ENCODE results near the gene LSM14A.

DNA sequence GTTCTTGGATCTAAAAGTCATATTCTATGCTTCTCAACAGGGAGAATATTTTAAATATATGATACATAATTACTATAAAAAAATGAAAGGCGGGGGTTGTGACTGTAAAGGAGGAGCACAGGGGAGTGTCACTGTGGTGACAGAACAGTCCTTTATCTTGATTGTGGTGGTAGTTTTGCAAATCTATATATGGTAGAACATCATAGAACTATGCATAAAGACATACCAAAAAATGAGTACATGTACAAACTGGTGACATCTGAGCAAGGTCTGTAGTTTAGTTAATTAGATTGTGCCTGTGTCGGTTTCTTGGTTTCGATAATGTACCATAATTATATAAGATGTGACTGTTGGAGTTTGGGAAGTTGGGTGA lies 43.3 kb downstream of the LSM14A start:
- TF ChIP-seq, protein P1, sequence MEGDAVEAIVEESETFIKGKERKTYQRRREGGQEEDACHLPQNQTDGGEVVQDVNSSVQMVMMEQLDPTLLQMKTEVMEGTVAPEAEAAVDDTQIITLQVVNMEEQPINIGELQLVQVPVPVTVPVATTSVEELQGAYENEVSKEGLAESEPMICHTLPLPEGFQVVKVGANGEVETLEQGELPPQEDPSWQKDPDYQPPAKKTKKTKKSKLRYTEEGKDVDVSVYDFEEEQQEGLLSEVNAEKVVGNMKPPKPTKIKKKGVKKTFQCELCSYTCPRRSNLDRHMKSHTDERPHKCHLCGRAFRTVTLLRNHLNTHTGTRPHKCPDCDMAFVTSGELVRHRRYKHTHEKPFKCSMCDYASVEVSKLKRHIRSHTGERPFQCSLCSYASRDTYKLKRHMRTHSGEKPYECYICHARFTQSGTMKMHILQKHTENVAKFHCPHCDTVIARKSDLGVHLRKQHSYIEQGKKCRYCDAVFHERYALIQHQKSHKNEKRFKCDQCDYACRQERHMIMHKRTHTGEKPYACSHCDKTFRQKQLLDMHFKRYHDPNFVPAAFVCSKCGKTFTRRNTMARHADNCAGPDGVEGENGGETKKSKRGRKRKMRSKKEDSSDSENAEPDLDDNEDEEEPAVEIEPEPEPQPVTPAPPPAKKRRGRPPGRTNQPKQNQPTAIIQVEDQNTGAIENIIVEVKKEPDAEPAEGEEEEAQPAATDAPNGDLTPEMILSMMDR (IDR thresholded peaks at IDR 0.05) = no peak
- TF ChIP-seq NPAS2 (CRISPR knock-in tag; IDR thresholded peaks at IDR 0.05; ENCODE audit: borderline replicate concordance) = no peak

Measured in A549 (cell line).